Natural killer cell (primary cell): ENCODE data around the gene MYO9A. TPM values are rescaled to one million over a fixed set of nuclear protein-coding genes. Genes with fewer than 3 reads are reported as not detected.

Experiments used
- ATAC-seq, 3 donors: fragments of 150-1000 bp in 2 of 3; fragments of 200-7000 bp in 1 of 3; cut with Tn5 transposase; 1 replicate in 1 of 3; 2 replicates in 2 of 3; pipeline ENCODE4 v1.10.0; 2021; ENCODE audit warnings: mild to moderate bottlenecking in 2 of 3, moderate library complexity in 2 of 3
- DNase-seq, 2 donors: peaks; one replicate each; pipeline versions ENCODE4 v3.0.0 to v3.0.0-alpha.2; 2013 to 2021; ENCODE audit warnings: mixed read lengths in 1 of 2
- H3K27ac ChIP-seq: one replicate; pipeline ENCODE4 v1.5.1; 2013; ENCODE audit warnings: mild to moderate bottlenecking, low read length
- H3K27me3 ChIP-seq: one replicate; pipeline ENCODE4 v1.6.1; 2013; ENCODE audit warnings: low read length; ENCODE audit not compliant: control insufficient read depth, insufficient read depth
- H3K36me3 ChIP-seq: one replicate; pipeline ENCODE4 v1.6.1; 2013; ENCODE audit warnings: low read length; ENCODE audit not compliant: control insufficient read depth, insufficient read depth
- H3K4me1 ChIP-seq: one replicate; pipeline ENCODE4 v1.6.1; 2013; ENCODE audit warnings: low read length; ENCODE audit not compliant: control insufficient read depth, insufficient read depth
- H3K4me3 ChIP-seq: one replicate; pipeline ENCODE4 v1.5.1; 2013; ENCODE audit warnings: low read length
- H3K9me3 ChIP-seq: one replicate; pipeline ENCODE4 v1.6.1; 2013; ENCODE audit warnings: low read length; ENCODE audit not compliant: control insufficient read depth, insufficient read depth
- H3K27ac Mint-ChIP-seq, 2 donors: one replicate each; pipeline ENCODE4 v1.8.0; 2022; ENCODE audit warnings: mild to moderate bottlenecking in 2 of 2, mixed read lengths in 2 of 2, moderate library complexity in 1 of 2
- H3K27me3 Mint-ChIP-seq, 2 donors: one replicate each; pipeline ENCODE4 v1.8.0; 2022; ENCODE audit warnings: low read depth in 2 of 2, mixed read lengths in 2 of 2
- H3K36me3 Mint-ChIP-seq: one replicate; pipeline ENCODE4 v1.8.0; 2022; ENCODE audit warnings: mixed read lengths
- H3K4me1 Mint-ChIP-seq, 2 donors: one replicate each; pipeline ENCODE4 v1.8.0; 2022; ENCODE audit warnings: mixed read lengths in 2 of 2
- H3K4me3 Mint-ChIP-seq: one replicate; pipeline ENCODE4 v1.8.0; 2022; ENCODE audit warnings: mild to moderate bottlenecking, moderate library complexity, mixed read lengths
- H3K9me3 Mint-ChIP-seq, 2 donors: one replicate each; pipeline ENCODE4 v1.8.0; 2022; ENCODE audit warnings: mixed read lengths in 2 of 2
- WGBS: methylation state at CpG from one replicate; pipeline ENCODE4 v1.1.7; 2013; ENCODE audit warnings: missing lambda C conversion rate; ENCODE audit not compliant: insufficient coverage; 5-methylcytosine and 5-hydroxymethylcytosine counted together
- intact Hi-C: fragments of 100-400 bp; cut with micrococcal nuclease; formaldehyde crosslinking; loops from one replicate; pipeline ENCODE4 v1.14.2; 2022
- total RNA-seq, 4 donors: library from RNA; stranded (reverse); fragments of 120-200 nt in 1 of 4; gene quantifications; one replicate each; pipeline versions ENCODE4 v1.2.3 to v1.2.4, GENCODE V29; 2013 to 2022
- TF ChIP-seq, protein P1 (sequence below): fragments of 200-600 bp; IDR thresholded peaks from one replicate; pipeline ENCODE4 v1.8.0; 2022; ENCODE audit warnings: antibody characterized with exemption

Gene MYO9A
- total RNA-seq, 3 donors from 2014 or later (not counting 1 experiment from before 2014, with no cell fraction given), result 36.3 to 40.4 (median 37.3) TPM

DNA sequence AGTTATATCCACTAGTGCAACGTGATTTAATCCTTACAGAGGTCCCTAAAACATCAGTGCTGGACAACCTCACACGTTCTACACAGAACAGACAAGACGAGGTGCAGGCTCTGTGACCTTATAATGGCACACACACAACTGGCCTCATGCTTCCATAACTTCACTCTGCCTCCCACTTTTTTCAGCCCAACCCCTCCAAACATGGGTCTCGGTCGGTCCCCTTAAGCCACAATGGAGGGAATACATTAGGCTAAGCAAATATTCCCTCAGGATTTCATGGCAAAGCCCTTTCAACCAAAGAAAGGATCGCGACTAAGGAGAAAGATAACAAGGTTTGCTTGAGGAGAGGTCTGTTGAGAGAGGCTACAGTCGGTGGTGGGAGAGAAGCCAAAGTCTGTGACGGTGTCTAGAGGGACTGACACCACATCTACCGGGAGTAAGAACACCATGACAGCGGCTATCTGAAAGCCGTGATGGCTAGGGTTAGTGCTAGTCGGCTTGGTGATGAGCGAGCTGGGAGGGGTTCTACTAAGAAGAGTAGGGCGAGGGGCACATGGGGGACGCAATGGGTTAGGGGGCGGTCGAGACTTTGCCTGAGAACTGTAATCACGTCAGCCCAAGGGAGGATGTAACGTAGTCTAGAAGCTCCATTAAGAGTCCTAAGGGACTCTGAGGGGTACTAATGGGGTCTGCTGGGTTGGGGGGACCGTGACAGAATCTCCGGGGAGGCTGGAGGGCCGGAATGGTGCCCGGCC lies 1.0 kb downstream of the MYO9A start:
- TF ChIP-seq, protein P1, sequence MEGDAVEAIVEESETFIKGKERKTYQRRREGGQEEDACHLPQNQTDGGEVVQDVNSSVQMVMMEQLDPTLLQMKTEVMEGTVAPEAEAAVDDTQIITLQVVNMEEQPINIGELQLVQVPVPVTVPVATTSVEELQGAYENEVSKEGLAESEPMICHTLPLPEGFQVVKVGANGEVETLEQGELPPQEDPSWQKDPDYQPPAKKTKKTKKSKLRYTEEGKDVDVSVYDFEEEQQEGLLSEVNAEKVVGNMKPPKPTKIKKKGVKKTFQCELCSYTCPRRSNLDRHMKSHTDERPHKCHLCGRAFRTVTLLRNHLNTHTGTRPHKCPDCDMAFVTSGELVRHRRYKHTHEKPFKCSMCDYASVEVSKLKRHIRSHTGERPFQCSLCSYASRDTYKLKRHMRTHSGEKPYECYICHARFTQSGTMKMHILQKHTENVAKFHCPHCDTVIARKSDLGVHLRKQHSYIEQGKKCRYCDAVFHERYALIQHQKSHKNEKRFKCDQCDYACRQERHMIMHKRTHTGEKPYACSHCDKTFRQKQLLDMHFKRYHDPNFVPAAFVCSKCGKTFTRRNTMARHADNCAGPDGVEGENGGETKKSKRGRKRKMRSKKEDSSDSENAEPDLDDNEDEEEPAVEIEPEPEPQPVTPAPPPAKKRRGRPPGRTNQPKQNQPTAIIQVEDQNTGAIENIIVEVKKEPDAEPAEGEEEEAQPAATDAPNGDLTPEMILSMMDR, result no peak
- Mint-ChIP-seq H3K27ac (peak overlapping the region; percentile 65 to 96), H3K9me3 (no peaks in the 10 kb centered on the region), H3K27me3 (no peaks in the 10 kb centered on the region), H3K36me3 (no peaks in the 10 kb centered on the region), H3K4me1 (peaks cover 26 to 32% of the 10 kb centered on the region in 2 donors), H3K4me3 (peak overlapping the region; percentile 90)
- intact Hi-C loops, result loop anchor here (1.0 to 5.0 kb wide), 2 partner anchors 155 to 665 kb away; partner anchors contain the start of genes ADPGK and PARP6
- H3K36me3 ChIP-seq, result no peaks in the 10 kb centered on the region
- no peaks in the 10 kb centered on the region for H3K27me3 ChIP-seq
- WGBS, result 5% methylated on average over 24 of the region's 24 CpGs
- ATAC-seq (peak in 1 of 3 donors; percentile 0), DNase-seq (peak in 1 of 2 donors; percentile 53)
- H3K4me1 ChIP-seq, result peaks cover 14% of the 10 kb centered on the region
- peak overlapping the region; percentile 80 for H3K4me3 ChIP-seq
- H3K27ac ChIP-seq, result peak overlapping the region; percentile 72
- no peaks in the 10 kb centered on the region for H3K9me3 ChIP-seq

DNA sequence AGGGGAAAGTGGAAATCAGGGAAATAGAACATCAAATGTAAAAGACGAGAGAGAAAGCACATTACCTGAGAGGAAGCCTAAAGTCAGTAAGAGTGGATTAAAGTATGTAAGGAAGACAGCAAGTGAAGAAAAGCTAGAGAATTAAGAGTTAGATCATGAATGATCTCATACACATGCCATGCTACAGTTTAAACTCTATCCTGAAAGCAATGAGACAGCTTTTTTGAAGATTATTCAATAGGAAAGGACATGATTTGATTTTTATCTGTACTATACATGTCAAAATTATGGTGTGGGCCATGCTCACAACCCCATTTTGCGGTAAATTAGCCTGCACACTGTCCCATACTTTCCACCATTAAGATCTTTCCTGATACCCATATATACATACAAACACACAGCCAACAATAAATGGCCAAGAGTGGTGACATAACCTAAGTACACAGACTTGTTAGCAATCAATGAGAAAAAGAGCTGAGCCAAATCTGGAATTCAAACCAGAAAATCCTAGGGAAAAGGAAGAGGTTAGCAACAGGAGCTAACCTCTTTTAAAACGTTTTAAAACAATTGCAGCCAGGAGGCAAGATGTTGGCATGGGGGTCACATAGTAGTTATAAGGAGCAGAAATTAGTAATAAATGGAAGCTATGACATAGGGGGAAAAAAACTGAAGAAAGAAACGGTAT lies 4.5 kb downstream of the MYO9A start:
- TF ChIP-seq, protein P1, result no peak
- ATAC-seq (no peak), DNase-seq (no peak)
- Mint-ChIP-seq H3K27me3 (no peaks in the 10 kb centered on the region), H3K36me3 (no peaks in the 10 kb centered on the region), H3K4me1 (peaks cover 17 to 25% of the 10 kb centered on the region in 2 donors), H3K9me3 (no peaks in the 10 kb centered on the region), H3K27ac (no peak overlapping the region), H3K4me3 (no peak overlapping the region)
- no peak overlapping the region for H3K27ac ChIP-seq
- H3K4me3 ChIP-seq, result no peak overlapping the region
- no peaks in the 10 kb centered on the region for H3K9me3 ChIP-seq
- intact Hi-C loops, result no loop called here
- 90% methylated on average over 4 of the region's 4 CpGs for WGBS
- no peaks in the 10 kb centered on the region for H3K27me3 ChIP-seq
- no peaks in the 10 kb centered on the region for H3K36me3 ChIP-seq
- H3K4me1 ChIP-seq, result peaks cover 8% of the 10 kb centered on the region

DNA sequence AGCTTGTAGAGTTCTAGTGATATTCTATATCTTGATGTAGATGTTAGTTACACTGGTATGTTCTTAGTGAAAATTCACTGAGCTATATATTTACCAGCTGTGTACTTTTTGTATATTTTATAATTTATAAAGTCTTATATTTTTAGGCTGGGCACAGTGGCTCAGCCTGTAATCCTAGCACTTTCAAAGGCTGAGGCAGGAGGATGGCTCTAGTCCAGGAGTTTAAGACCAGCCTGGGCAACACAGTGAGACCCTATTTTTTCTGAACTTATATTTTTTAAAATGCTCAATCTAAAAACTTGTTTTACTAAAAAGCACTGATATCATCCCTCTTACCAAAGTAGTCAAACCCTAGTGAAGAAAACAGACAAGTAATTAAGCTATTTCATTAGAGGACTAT lies 5.1 kb downstream of the MYO9A start:
- Mint-ChIP-seq H3K27ac (no peak overlapping the region), H3K4me1 (peaks cover 20 to 22% of the 10 kb centered on the region in 2 donors), H3K9me3 (no peaks in the 10 kb centered on the region), H3K36me3 (no peaks in the 10 kb centered on the region), H3K27me3 (no peaks in the 10 kb centered on the region), H3K4me3 (no peak overlapping the region)
- H3K4me3 ChIP-seq, result no peak overlapping the region
- no peak overlapping the region for H3K27ac ChIP-seq
- intact Hi-C loops, result no loop called here
- DNase-seq (no peak), ATAC-seq (no peak)
- TF ChIP-seq, protein P1, result no peak
- no peaks in the 10 kb centered on the region for H3K36me3 ChIP-seq
- H3K4me1 ChIP-seq, result peaks cover 8% of the 10 kb centered on the region
- H3K27me3 ChIP-seq, result no peaks in the 10 kb centered on the region
- H3K9me3 ChIP-seq, result no peaks in the 10 kb centered on the region
